Measurements from ENCODE around the gene PRG3. TPM values are rescaled to one million over a fixed set of nuclear protein-coding genes. Genes with fewer than 3 reads are reported as not detected.
A peak's percentile ranks its signal among the peaks of the same experiment; 100 is the strongest.

The PRG3 gene
- total and polyA plus RNA-seq, 9 of the 15 experiments (the other 6 are each of a cell fraction or from before 2014, with no cell fraction given) = 0.18 to 0.55 (median 0.38) TPM; not detected in 6

- TF ChIP-seq BACH1 (tag; IDR thresholded peaks at IDR 0.05) = peak; percentile 41
- TF ChIP-seq HMGN3 (IDR thresholded peaks at IDR 0.05; ENCODE audit: borderline replicate concordance, extremely low read depth, insufficient read length, low read depth, low read length) = peak; percentile 88
- TF ChIP-seq ZNF140 (CRISPR knock-in tag; IDR thresholded peaks at IDR 0.05) = no peak
- TF ChIP-seq TRIM24 (IDR thresholded peaks at IDR 0.05) = peak; percentile 97
- TF ChIP-seq SNIP1 (IDR thresholded peaks at IDR 0.05; ENCODE audit: low read depth) = no peak
- TF ChIP-seq MYNN (IDR thresholded peaks at IDR 0.05) = peak; percentile 93
- no peak for TF ChIP-seq MYNN (CRISPR knock-in tag; IDR thresholded peaks at IDR 0.05)
- peak; percentile 93 for TF ChIP-seq CEBPG (CRISPR knock-in tag; IDR thresholded peaks at IDR 0.05)
- peak; percentile 34 to 81; a peak in 3 of 4 replicates for TF ChIP-seq CEBPG (tag; conservative IDR thresholded peaks at IDR 0.05 in 1 of 2, IDR thresholded peaks at IDR 0.05 in 1 of 2)
- no peak for TF ChIP-seq MCM7 (IDR thresholded peaks at IDR 0.05)
- TF ChIP-seq MED1 (CRISPR knock-in tag; IDR thresholded peaks at IDR 0.05; ENCODE audit: borderline replicate concordance) = no peak
- TF ChIP-seq DDX20 (tag; IDR thresholded peaks at IDR 0.05; ENCODE audit: low read depth) = no peak
- no peak for TF ChIP-seq TEAD2 (tag; IDR thresholded peaks at IDR 0.05)
- no peak for TF ChIP-seq SFPQ (IDR thresholded peaks at IDR 0.05; ENCODE audit: low read depth, low read length)
- no peak for TF ChIP-seq MAFF (IDR thresholded peaks at IDR 0.05; ENCODE audit: low read length)
- peak; percentile 82; the same call in 1 of the 2 replicates for TF ChIP-seq NCOA1 (IDR thresholded peaks at IDR 0.05; ENCODE audit: low read depth)
- peak; percentile 76; the same call in 1 of the 2 replicates for TF ChIP-seq HIVEP1 (CRISPR knock-in tag; IDR thresholded peaks at IDR 0.05)
- no peak for TF ChIP-seq BCLAF1 (IDR thresholded peaks at IDR 0.05; ENCODE audit: borderline replicate concordance in 1 of 2, control insufficient read depth in 1 of 2, low read depth in 2 of 2, low read length in 1 of 2)
- peak; percentile 96 for TF ChIP-seq ZNF263 (CRISPR knock-in tag; IDR thresholded peaks at IDR 0.05; ENCODE audit: borderline replicate concordance)
- no peak for TF ChIP-seq PCBP2 (IDR thresholded peaks at IDR 0.05; ENCODE audit: low read depth, low read length, poor library complexity, severe bottlenecking)
- peak; percentile 82 for TF ChIP-seq GABPB1 (CRISPR knock-in tag; IDR thresholded peaks at IDR 0.05)
- TF ChIP-seq ILK (tag; IDR thresholded peaks at IDR 0.05; ENCODE audit: borderline replicate concordance, low read depth) = no peak
- peak; percentile 75 for TF ChIP-seq MTA1 (IDR thresholded peaks at IDR 0.05; ENCODE audit: borderline replicate concordance)
Measured at GRCh38 chr11:57424792-57425564, 44.0 kb upstream of the PRG3 start (continued).

Measured in K562 (cell line).